ENCODE results near the gene IVL.

IVL gene

GRCh38 chr1:152886758-152887409 lies 21.5 kb upstream of the IVL start:
- no peak for DNase-seq (ENCODE audit: low spot score)

DNA sequence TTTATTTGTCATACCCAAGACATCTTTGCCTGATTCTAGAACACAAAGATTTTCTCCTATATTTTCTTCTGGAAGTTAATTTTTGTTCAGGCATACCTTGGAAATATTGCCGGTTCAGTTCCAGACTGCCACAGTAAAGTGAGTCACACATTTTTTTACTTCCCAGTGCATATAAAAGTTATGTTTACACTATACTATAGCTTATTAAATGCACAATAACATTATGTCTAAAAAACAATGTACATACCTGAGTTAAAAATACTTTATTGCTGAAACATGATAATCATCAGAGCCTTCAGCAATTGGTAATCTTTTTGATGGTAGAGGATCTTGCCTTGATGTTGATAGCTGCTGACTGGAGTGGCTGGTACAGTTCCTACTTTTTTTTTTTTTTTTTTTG lies 20.2 kb upstream of the IVL start:
- DNase-seq (ENCODE audit: low spot score), result no peak

DNA sequence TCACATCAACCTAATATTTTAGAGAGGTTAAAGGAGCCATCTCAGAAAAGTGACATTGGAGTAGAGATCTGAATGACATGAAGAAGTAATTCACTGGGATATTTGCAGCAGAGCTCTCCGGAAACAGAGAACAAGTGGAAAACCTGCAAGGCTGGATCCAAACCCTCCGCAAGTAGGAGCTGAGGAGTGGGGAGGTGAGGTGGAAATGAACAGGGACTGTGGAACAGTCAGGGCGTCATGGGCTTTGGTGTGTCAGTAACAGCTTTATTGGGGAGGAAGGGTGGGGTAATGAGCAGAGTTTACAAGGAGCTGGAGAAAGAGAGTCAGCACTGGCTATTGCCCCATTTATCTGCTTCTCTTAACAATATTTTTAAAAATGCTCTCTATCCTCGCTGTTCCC lies 9.3 kb upstream of the IVL start:
- DNase-seq (ENCODE audit: low spot score), result no peak

DNA sequence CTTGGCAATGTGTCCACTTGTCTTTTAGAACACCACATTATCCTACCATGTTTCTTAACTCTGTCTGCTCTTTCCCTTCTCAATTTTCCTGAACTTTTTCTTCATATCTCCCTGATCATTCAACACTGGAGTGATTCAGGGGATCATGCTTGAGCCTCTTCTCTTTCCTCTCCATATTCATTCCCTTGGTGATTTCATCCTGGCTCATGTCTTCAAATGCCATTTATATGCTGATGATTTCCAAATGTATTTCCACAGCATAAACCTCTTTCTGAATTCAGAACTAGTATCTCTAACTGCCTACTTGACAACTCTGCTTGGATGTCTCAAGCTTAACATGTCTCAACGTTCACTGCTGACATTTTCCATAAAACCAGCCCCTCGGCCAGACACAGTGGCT lies 8.5 kb upstream of the IVL start:
- DNase-seq (ENCODE audit: low spot score), result no peak

DNA sequence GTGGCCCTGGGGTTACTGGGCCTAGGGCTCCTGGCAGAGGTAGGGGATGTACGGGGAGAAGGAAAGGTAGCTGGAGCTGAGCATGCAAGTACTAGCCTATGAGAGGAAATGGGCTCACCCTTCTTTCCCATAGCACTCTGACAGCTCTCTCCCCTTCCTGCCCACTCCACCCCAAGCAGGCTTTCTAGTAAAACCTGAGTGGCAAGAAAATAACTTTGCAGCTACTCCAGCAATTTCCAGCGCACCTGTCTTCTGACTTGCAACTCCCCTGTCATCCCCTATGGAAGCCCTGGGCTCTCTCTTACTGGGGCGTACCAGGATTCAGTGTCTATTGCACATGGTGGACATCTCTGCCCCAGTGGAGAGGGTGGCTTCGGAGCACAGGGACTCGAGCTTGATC lies 6.7 kb upstream of the IVL start:
- no peak for DNase-seq (ENCODE audit: low spot score)

DNA sequence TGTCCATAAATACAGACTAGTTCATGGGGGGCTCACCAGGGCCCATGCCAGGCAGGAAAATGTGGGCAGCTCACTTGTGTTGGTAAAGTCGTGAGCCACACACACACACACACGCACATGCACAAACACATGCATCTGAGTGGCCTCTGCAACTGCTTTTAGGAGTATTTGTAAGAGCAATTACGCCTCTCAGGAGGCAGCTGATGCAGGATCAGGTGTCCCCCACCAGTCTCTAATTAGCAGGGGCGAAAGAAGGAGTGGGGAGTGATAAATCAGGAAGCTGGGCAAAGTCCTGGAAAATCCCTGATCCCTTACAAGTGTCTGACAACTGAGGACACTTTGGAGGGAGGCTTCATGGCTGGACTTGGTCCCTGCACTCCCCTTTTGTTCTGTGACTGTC lies 5.7 kb upstream of the IVL start:
- no peak for DNase-seq (ENCODE audit: low spot score)

DNA sequence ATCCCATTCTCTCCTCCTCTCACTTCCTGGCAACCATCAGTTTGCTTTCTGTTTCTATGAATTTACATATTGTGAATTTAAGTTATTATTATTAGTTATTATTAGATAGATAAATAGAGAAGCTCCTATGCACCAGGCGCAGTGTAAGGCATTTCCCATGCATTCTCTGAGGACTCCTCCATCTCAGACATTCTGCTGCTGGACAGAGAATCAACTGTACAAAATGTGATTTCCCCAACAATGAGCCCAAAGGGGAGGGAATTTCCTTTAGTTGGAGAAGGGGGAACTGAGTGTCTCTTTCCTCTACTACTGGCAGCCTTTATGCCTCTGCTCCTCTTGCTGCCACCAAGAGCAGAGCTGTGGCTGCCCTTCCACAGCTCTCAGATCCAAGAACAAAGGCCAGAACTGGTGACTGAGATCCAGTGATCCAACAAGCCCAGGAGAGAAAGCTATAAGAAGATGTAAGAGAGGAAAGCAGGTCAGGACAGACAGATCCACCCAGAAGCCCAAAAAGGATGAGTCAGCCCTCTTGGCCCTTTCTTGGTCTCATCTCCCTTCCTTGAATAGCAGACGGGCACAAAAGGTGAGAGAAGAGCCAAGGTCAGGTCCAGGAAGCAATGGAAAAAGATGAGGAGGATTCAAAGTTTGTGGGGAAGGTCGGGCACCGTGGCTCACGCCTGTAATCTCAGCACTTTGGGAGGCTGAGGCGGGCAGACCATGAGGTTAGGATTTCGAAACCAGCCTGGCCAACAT lies 3.5 kb upstream of the IVL start:
- no peak for DNase-seq (ENCODE audit: low spot score)

DNA sequence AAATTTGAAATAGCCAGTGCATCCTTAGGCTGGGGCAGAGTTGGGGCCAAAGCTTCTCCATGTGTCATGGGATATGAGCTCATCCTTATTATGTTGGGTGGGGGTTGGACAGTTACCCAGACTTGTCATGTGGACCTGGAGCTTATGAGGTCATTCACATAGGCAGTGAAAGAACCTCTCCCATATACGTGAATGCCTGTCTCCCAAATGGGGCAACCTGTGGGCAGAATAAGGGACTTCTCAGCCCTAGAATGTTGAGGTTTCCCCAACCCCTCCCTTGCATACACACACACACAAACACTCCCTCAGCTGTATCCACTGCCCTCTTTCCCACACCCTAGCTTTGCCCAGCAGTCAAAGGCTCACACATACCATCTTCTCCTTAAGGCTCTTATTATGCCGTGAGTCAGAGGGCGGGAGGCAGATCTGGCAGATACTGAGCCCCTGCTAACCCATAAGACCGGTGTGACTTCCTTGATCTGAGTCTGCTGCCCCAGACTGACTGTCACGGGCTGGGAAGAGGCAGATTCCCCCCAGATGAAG lies 2.3 kb upstream of the IVL start:
- no peak for DNase-seq (ENCODE audit: low spot score)

DNA sequence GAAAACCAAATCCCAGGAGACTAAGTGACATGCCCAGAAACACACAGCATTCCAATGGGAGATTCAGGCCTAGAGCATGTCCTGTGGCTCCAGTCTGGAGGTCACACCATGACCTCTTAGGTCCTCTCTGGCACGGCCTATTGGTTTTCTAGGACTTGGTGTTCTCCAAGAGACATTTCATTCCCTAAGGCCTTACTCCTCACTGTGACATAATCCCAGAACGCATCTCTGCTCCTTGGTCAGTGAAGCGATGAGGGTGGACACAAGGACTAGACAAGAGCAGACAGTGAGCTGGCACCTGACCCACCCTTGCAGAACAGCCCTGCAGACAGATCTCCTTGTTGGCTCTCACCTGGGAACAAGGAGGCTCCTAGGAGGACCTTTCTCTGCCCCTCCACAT lies 860 bp downstream of the IVL start:
- no peak for DNase-seq (ENCODE audit: low spot score)

DNA sequence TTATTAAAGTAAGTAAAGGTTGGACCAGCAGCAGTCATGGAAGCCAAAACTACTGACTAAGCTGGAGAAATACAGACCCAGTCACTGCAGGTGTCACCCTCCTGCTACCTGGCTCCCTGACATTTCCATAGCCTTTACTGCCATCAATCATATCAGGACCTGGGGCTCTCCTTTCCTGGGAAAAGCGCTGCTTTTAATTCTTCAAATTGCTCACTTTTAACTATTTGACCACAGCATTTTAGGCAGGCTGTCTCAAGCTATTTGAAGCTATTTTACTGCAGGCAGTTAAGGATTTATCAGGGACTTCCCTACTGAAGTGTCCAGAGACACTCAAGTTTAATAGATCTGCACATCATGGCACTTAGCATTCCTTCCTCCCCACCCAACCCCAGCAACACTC lies 4.1 kb downstream of the IVL start:
- no peak for DNase-seq (ENCODE audit: low spot score)

- no peak for DNase-seq (ENCODE audit: low spot score)
Observed at GRCh38 chr1:152912900-152913299, 4.6 kb downstream of the IVL start.

DNA sequence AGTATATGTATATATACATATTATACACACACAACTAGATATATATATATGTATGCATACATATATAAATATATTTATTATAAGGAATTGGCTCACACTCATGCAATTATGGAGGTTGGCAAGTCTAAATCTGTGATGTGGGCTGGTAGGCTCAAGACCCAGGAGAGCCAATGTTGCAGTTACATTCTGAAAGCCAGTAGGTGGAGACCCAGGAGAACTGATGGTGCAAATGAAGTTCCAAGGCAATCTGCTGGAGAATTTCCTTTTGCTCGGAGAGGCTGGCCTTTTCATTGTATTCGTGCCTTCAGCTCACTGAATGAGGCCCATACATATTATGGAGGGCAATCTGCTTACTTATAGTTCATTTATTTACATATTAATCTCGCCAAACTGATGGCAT lies 9.4 kb downstream of the IVL start:
- peak; percentile 77 for DNase-seq (ENCODE audit: low spot score)

- DNase-seq (ENCODE audit: low spot score), result no peak
Observed at GRCh38 chr1:152919071-152919470, 10.7 kb downstream of the IVL start.

GRCh38 chr1:152924191-152924590 lies 15.8 kb downstream of the IVL start:
- no peak for DNase-seq (ENCODE audit: low spot score)

DNA sequence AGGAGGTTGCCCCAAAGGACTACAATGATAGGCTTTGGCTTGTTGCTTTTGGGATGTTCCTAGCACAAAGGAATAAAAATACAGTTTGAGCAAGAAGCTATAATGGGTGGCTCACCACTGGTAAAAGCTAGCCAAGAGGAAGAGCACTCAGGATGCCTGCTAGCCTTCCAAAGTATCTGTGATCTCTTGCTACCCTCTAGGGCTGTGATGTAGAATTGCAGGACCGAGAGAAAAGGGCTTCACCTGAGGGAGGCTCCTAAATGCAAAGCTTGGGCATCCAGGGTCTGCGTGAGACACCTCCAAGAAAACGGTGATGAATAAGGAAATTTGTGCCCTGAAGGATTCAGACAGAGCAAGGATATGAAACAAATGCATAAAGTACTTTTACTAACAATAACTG lies 17.7 kb downstream of the IVL start:
- peak; percentile 20 for DNase-seq (ENCODE audit: low spot score)

GRCh38 chr1:152928671-152929070 lies 20.3 kb downstream of the IVL start:
- DNase-seq (ENCODE audit: low spot score), result no peak

DNA sequence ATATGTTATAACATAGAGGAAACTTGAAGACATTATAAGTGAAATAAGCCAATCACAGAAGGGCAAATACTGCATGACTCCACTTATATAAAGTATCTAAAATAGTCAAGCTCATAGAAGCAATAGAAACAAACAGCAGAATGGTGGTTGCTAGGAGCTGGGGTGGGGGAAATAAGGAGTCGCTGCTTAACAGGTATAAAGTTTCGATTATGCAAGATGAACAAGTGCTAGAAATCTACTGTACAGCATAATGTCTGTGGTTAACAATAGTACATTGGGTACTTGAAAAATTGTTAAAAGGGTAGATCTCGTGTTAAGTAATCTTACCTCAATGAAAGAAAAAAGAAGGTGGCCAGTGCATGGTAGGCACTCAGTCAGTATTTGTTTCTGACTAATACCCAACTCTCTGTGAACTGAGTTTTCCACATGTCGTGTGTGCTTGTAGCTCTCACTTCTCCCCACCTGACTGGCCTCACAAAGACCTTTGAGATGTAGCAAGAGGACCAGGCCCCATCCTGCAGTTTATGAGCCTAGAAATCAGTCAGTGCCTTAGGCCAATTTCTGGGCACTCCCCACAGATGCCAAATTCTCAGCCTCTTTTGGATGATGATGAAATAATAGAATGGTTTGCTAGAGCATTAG lies 23.9 kb downstream of the IVL start:
- DNase-seq (ENCODE audit: low spot score), result no peak

DNA sequence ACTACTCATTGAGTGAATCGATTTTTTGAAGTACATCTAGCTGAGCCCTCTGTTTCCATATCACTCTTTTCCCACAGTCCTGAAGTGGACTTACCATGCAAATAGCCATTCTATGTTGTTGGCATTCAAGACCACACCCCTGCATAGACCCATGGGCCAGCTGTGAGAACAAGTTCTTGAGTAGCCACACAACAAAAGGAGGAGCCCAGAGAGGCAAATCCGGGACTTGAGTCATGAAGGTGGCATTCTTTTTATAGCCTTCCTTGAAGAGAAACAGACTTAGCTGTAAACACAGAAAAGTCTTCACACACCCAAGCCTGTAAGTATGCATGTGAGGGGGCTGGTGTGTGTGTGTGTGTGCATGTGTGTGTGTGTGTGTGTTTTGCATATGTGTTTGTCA lies 24.9 kb downstream of the IVL start:
- DNase-seq (ENCODE audit: low spot score), result no peak

GRCh38 chr1:152940614-152941013 lies 32.3 kb downstream of the IVL start:
- no peak for DNase-seq (ENCODE audit: low spot score)

GRCh38 chr1:152941037-152941711 lies 32.8 kb downstream of the IVL start:
- DNase-seq (ENCODE audit: low spot score), result no peak

DNA sequence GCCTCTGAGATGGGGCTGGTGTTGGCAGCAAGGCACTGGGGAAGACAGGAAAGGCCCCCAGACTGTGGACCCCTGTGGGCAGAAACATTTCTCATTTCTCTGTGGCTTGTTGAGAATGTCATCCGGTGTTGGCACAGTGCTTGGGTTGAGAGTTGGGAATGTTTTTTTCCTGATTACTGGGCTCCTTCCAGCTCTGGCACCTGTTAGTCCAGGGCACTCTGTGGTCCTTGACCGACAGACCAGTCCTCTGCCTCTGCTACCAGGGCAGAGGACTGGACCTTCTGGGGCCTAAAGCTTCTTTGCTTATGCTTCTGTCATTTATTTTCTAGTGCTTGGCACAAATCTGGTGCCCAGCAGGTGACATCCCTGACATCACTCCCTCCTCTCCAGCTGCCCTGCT lies 33.8 kb downstream of the IVL start:
- DNase-seq (ENCODE audit: low spot score), result no peak

- no peak for DNase-seq (ENCODE audit: low spot score)
Observed at GRCh38 chr1:152946248-152946647, 37.9 kb downstream of the IVL start.
